GM18517 (cell line): Measurements from ENCODE around the gene EAPP.
"Not testable (repeated sequence)": the region's sequence is repeated elsewhere in the genome, so short reads cannot be mapped to it uniquely, and the experiment has no call there.

Source experiments
- ATAC-seq: cut with Tn5 transposase; IDR thresholded peaks from one replicate; pipeline ENCODE4 v1.9.1; 2021; ENCODE audit warnings: mild to moderate bottlenecking, moderate library complexity; ENCODE audit not compliant: unreplicated experiment

The EAPP gene

DNA sequence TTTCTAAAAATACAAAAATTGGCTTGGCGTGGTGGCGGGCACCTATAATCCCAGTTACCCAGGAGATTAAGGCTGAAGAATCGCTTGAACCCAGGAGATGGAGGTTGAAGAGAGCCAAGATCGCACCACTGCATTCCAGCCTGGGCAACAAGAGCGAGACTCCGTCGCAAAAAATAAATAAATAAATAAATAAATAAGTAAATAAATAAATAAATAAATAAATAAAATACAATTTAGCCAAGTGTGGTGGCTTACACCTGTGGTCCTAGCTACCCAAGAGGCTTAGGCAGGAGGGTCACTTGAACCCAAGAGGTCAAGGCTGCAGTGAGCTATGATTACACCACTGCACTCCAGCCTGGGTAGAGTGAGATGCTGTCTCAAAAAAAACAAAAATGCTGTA is 51.0 kb downstream of the EAPP start:
- no peak for ATAC-seq

DNA sequence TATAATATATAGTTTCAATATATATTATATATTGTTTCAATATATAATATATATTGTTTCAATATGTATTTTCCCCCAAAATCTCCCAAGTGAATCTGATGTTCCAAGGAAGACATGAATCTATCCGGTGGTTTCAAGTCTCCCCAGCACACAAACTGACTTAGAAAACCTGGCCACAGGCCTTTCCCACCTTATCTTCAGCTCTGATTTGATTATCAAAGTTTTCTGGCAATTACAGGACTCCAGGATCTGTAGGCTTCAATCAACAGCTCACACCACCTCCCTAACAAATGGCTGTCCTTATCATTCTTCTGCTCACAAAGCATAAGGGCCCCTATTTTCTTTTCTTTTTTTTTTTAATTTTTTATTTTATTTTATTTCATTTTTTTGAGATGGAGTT is 54.8 kb downstream of the EAPP start:
- no peak for ATAC-seq

- ATAC-seq = no peak
These were observed 57.0 kb downstream of the EAPP start for GRCh38 chr14:34482463-34482862.

GRCh38 chr14:34479694-34480093 is 59.8 kb downstream of the EAPP start:
- ATAC-seq = no peak

GRCh38 chr14:34478261-34478660 is 61.2 kb downstream of the EAPP start:
- no peak for ATAC-seq

- not testable (repeated sequence) for ATAC-seq
These were observed 63.5 kb downstream of the EAPP start for GRCh38 chr14:34476036-34476435.

GRCh38 chr14:34475163-34475562 is 64.3 kb downstream of the EAPP start:
- no peak for ATAC-seq

GRCh38 chr14:34474187-34474679 is 65.3 kb downstream of the EAPP start:
- no peak for ATAC-seq

- ATAC-seq = no peak
These were observed 66.7 kb downstream of the EAPP start for GRCh38 chr14:34472706-34473279.

DNA sequence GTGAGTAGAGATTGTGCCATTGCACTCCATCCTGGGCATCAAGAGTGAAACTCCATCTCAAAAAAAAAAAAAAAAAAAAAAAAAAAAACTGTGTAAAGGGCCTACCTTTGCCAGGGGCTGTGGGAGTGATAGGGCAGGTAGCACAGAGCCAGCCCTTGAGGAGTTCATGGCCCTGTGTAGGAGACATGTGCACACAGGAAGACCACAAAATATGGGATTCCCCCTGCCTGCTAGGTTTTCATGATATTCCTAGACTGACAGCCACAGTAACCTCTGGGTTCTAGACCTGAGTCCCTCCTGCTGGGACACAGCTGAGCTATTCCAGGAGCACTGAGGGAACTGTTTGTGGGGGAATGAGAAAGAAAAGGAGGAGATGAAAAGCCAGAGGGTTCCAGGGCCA is 69.2 kb downstream of the EAPP start:
- ATAC-seq = no peak

GRCh38 chr14:34466691-34467090 is 72.8 kb downstream of the EAPP start:
- ATAC-seq = no peak
